ENCODE data around the gene MTMR11. TPM values are rescaled to one million over a fixed set of nuclear protein-coding genes. Genes with fewer than 3 reads are reported as not detected.
A peak's percentile ranks its signal among the peaks of the same experiment; 100 is the strongest.

MTMR11 gene
- total and polyA plus RNA-seq, 9 of the 15 experiments (the other 6 are each of a cell fraction or from before 2014, with no cell fraction given), result 0.09 to 1.6 (median 0.51) TPM

GRCh38 chr1:149887456-149888246, 49.0 kb downstream of the MTMR11 start (continued):
- TF ChIP-seq, protein P1, sequence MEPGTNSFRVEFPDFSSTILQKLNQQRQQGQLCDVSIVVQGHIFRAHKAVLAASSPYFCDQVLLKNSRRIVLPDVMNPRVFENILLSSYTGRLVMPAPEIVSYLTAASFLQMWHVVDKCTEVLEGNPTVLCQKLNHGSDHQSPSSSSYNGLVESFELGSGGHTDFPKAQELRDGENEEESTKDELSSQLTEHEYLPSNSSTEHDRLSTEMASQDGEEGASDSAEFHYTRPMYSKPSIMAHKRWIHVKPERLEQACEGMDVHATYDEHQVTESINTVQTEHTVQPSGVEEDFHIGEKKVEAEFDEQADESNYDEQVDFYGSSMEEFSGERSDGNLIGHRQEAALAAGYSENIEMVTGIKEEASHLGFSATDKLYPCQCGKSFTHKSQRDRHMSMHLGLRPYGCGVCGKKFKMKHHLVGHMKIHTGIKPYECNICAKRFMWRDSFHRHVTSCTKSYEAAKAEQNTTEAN (CRISPR knock-in tag; IDR thresholded peaks at IDR 0.05), result 0 out of 2 replicates have a peak, but pooled peaks have one; percentile 75
- TF ChIP-seq PML (IDR thresholded peaks at IDR 0.05; ENCODE audit: low read length) (peak; percentile 77), TCF7 (IDR thresholded peaks at IDR 0.05; ENCODE audit: borderline replicate concordance) (peak; percentile 32; the same call in 1 of the 2 replicates), NFYB (IDR thresholded peaks at IDR 0.05; ENCODE audit: extremely low read depth, insufficient read length) (peak; percentile 78), TFAP4 (CRISPR knock-in tag; IDR thresholded peaks at IDR 0.05; ENCODE audit: borderline replicate concordance) (peak; percentile 56), CCNT2 (IDR thresholded peaks at IDR 0.05; ENCODE audit: borderline replicate concordance, extremely low read depth, insufficient read length, low read depth, low read length) (peak; percentile 58), PTRF (tag; IDR thresholded peaks at IDR 0.05) (no peak), HDAC3 (IDR thresholded peaks at IDR 0.05; ENCODE audit: borderline replicate concordance, partially characterized antibody) (peak; percentile 37), PKNOX1 (IDR thresholded peaks at IDR 0.05) (no peak), E2F5 (CRISPR knock-in tag; IDR thresholded peaks at IDR 0.05) (peak; percentile 94; the same call in 1 of the 2 replicates), RCOR1 (IDR thresholded peaks at IDR 0.05; ENCODE audit: borderline replicate concordance in 1 of 2, low read depth in 2 of 2, low read length in 2 of 2) (peak in 1 of 2 experiments; percentile 53; a peak in 1 of 4 replicates), RHOXF2B (CRISPR knock-in tag; conservative IDR thresholded peaks at IDR 0.05) (no peak), ZNF431 (CRISPR knock-in tag; IDR thresholded peaks at IDR 0.05) (peak; percentile 43; the same call in 1 of the 2 replicates)
- TF ChIP-seq, protein P2, sequence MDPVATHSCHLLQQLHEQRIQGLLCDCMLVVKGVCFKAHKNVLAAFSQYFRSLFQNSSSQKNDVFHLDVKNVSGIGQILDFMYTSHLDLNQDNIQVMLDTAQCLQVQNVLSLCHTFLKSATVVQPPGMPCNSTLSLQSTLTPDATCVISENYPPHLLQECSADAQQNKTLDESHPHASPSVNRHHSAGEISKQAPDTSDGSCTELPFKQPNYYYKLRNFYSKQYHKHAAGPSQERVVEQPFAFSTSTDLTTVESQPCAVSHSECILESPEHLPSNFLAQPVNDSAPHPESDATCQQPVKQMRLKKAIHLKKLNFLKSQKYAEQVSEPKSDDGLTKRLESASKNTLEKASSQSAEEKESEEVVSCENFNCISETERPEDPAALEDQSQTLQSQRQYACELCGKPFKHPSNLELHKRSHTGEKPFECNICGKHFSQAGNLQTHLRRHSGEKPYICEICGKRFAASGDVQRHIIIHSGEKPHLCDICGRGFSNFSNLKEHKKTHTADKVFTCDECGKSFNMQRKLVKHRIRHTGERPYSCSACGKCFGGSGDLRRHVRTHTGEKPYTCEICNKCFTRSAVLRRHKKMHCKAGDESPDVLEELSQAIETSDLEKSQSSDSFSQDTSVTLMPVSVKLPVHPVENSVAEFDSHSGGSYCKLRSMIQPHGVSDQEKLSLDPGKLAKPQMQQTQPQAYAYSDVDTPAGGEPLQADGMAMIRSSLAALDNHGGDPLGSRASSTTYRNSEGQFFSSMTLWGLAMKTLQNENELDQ (CRISPR knock-in tag; IDR thresholded peaks at IDR 0.05; ENCODE audit: borderline replicate concordance), result peak; percentile 82; the same call in 1 of the 2 replicates

Measured in K562 (cell line).